HG02885 (cell line): ENCODE data around the gene ITIH5.
"Not testable (repeated sequence)": the region's sequence is repeated elsewhere in the genome, so short reads cannot be mapped to it uniquely, and the experiment has no call there.

Source experiments
- ATAC-seq: cut with Tn5 transposase; IDR thresholded peaks from one replicate; pipeline ENCODE4 v1.9.1; 2021; ENCODE audit warnings: mild to moderate bottlenecking; ENCODE audit not compliant: unreplicated experiment, poor library complexity

ITIH5 gene

GRCh38 chr10:7666253-7667023 lies at the start of gene ITIH5:
Gene ITIH5 (minus strand): TSS chr10:7666966. CDS start chr10:7666892, 74 bp downstream.
- ATAC-seq, result no peak

- ATAC-seq, result no peak
Observed at GRCh38 chr10:7715515-7715914, 48.7 kb upstream of the ITIH5 start.

GRCh38 chr10:7711075-7711474 lies 44.3 kb upstream of the ITIH5 start:
- not testable (repeated sequence) for ATAC-seq

GRCh38 chr10:7710446-7710845 lies 43.7 kb upstream of the ITIH5 start:
- no peak for ATAC-seq

GRCh38 chr10:7708832-7709231 lies 42.1 kb upstream of the ITIH5 start:
- ATAC-seq, result no peak

- ATAC-seq, result no peak
Observed at GRCh38 chr10:7707858-7708622, 41.3 kb upstream of the ITIH5 start.

- ATAC-seq, result no peak
Observed at GRCh38 chr10:7707102-7707501, 40.3 kb upstream of the ITIH5 start.

- ATAC-seq, result no peak
Observed at GRCh38 chr10:7706534-7707073, 39.8 kb upstream of the ITIH5 start.

GRCh38 chr10:7705341-7705740 lies 38.6 kb upstream of the ITIH5 start:
- ATAC-seq, result no peak

- no peak for ATAC-seq
Observed at GRCh38 chr10:7704071-7705016, 37.6 kb upstream of the ITIH5 start.

GRCh38 chr10:7703140-7703539 lies 36.4 kb upstream of the ITIH5 start, which contains the start of gene ITIH2:
Gene ITIH2 (plus strand): TSS chr10:7703316. CDS start chr10:7703435, 119 bp downstream.
- no peak for ATAC-seq

GRCh38 chr10:7702288-7702812 lies 35.6 kb upstream of the ITIH5 start:
- ATAC-seq, result no peak

GRCh38 chr10:7701158-7701742 lies 34.5 kb upstream of the ITIH5 start:
- no peak for ATAC-seq

- ATAC-seq, result no peak
Observed at GRCh38 chr10:7700577-7701125, 33.9 kb upstream of the ITIH5 start.

- ATAC-seq, result no peak
Observed at GRCh38 chr10:7697426-7697825, 30.7 kb upstream of the ITIH5 start.

- ATAC-seq, result no peak
Observed at GRCh38 chr10:7696545-7696944, 29.8 kb upstream of the ITIH5 start.

- not testable (repeated sequence) for ATAC-seq
Observed at GRCh38 chr10:7693194-7693593, 26.4 kb upstream of the ITIH5 start.

GRCh38 chr10:7692368-7692767 lies 25.6 kb upstream of the ITIH5 start:
- not testable (repeated sequence) for ATAC-seq

- not testable (repeated sequence) for ATAC-seq
Observed at GRCh38 chr10:7690885-7691597, 24.3 kb upstream of the ITIH5 start.
